CD4-positive, alpha-beta T cell (primary cell): ENCODE data around the gene STX4. TPM values are rescaled to one million over a fixed set of nuclear protein-coding genes. Genes with fewer than 3 reads are reported as not detected.

ENCODE experiments used
- ATAC-seq: fragments of 200-7000 bp; cut with Tn5 transposase; one replicate; pipeline ENCODE4 v1.10.0; 2022; ENCODE audit warnings: mild to moderate bottlenecking; ENCODE audit not compliant: poor library complexity
- CTCF ChIA-PET: fragments of 350-600 bp; sonication (Branson Sonifier 250); formaldehyde crosslinking; loops from one replicate; lab custom pipeline; 2021; ENCODE audit warnings: antibody characterized with exemption, inconsistent platforms; lab: Charles Lee
- POLR2A ChIA-PET: fragments of 350-600 bp; sonication (Branson Sonifier 250); formaldehyde crosslinking; loops from one replicate; lab custom pipeline; 2021; ENCODE audit warnings: antibody characterized with exemption, inconsistent platforms; lab: Charles Lee
- DNase-seq, 14 experiments: peaks; one replicate each; pipeline ENCODE4 v3.0.0-alpha.2; 2013 to 2020; ENCODE audit warnings: mixed read lengths in 2 of 14
- H3K27ac ChIP-seq, 2 donors: one replicate each; pipeline versions ENCODE4 v1.5.1 to v1.7.0; 2013; ENCODE audit warnings: low read length in 2 of 2, low read depth in 1 of 2, mild to moderate bottlenecking in 1 of 2
- H3K27me3 ChIP-seq, 2 experiments: 1 replicate in 1 of 2; 2 replicates in 1 of 2; pipeline versions ENCODE4 v1.6.1 to v1.7.0; 2013; ENCODE audit warnings: low read length in 2 of 2, control low read depth in 1 of 2, mild to moderate bottlenecking in 1 of 2, moderate library complexity in 1 of 2; ENCODE audit not compliant: insufficient read depth in 2 of 2, control insufficient read depth in 1 of 2
- H3K36me3 ChIP-seq: one replicate; pipeline ENCODE4 v1.6.1; 2013; ENCODE audit warnings: low read length, control low read depth; ENCODE audit not compliant: insufficient read depth
- H3K4me1 ChIP-seq: one replicate; pipeline ENCODE4 v1.6.1; 2013; ENCODE audit warnings: low read length, control low read depth; ENCODE audit not compliant: insufficient read depth
- H3K4me3 ChIP-seq: one replicate; pipeline ENCODE4 v1.5.1; 2013; ENCODE audit warnings: mild to moderate bottlenecking, low read length, moderate library complexity
- H3K9me3 ChIP-seq, 2 experiments: 1 replicate in 1 of 2; 2 replicates in 1 of 2; pipeline versions ENCODE4 v1.6.1 to v1.7.0; 2013; ENCODE audit warnings: low read length in 2 of 2, mild to moderate bottlenecking in 2 of 2, control low read depth in 1 of 2, moderate library complexity in 1 of 2; ENCODE audit not compliant: control insufficient read depth in 1 of 2, insufficient read depth in 1 of 2
- H3K27ac Mint-ChIP-seq: one replicate; pipeline ENCODE4 v1.8.0; 2020; ENCODE audit warnings: mixed read lengths
- H3K27me3 Mint-ChIP-seq: one replicate; pipeline ENCODE4 v1.8.0; 2021; ENCODE audit warnings: mixed read lengths
- H3K36me3 Mint-ChIP-seq: one replicate; pipeline ENCODE4 v1.8.0; 2021; ENCODE audit warnings: low read depth, mixed read lengths
- H3K4me1 Mint-ChIP-seq: one replicate; pipeline ENCODE4 v1.8.0; 2021; ENCODE audit warnings: low read depth, mixed read lengths
- H3K4me3 Mint-ChIP-seq: one replicate; pipeline ENCODE4 v1.8.0; 2020; ENCODE audit warnings: mild to moderate bottlenecking, mixed read lengths
- H3K9me3 Mint-ChIP-seq: one replicate; pipeline ENCODE4 v1.8.0; 2020; ENCODE audit warnings: mixed read lengths
- intact Hi-C, 2 experiments: fragments of 100-400 bp; cut with DNase I in 1 of 2; cut with micrococcal nuclease in 1 of 2; formaldehyde crosslinking; loops; one replicate each; pipeline versions ENCODE4 v1.15.1 to v1.9.0; 2023 to 2025; cut with DNase I, micrococcal nuclease
- total RNA-seq, 174 experiments: library from RNA in 2 of 174; stranded (reverse) in 2 of 174; gene quantifications; one replicate each; pipeline ENCODE4 v1.2.3 and lab custom pipeline; 2021 to 2026
- TF ChIP-seq, protein P1 (sequence below): fragments of 200-600 bp; IDR thresholded peaks from one replicate; pipeline ENCODE4 v1.8.0; 2022; ENCODE audit warnings: antibody characterized with exemption, mild to moderate bottlenecking

The STX4 gene
- total RNA-seq, 2 experiments from 2014 or later, result 54.1 to 55.2 TPM

DNA sequence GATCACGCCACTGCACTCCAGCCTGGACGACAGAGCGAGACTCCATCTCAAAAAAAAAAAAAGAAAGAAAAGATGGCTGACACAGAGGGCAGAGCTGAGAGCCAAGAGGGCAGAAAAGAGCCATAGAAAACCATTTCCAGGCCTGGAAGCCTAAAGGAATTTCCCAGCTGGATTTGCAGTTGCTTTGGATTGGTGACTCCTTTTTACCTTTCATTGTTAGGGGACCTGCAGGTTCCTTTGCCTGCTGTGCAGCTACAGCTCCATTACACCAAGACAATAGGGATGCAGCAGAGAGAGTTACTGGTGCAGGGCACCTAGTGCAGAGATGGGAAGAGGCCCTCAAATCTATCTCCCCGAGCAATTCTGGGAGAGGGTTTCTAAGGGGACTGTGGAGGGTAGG is 22.3 kb downstream of the STX4 start:
- no peak overlapping the region for H3K27ac ChIP-seq
- no peak overlapping the region for H3K27ac Mint-ChIP-seq
- H3K4me3 Mint-ChIP-seq, result no peak overlapping the region
- H3K27me3 Mint-ChIP-seq, result no peaks in the 10 kb centered on the region
- intact Hi-C loops, result no loop called here
- no peaks in the 10 kb centered on the region for H3K27me3 ChIP-seq
- H3K9me3 Mint-ChIP-seq, result no peaks in the 10 kb centered on the region
- H3K9me3 ChIP-seq, result no peaks in the 10 kb centered on the region
- TF ChIP-seq, protein P1, sequence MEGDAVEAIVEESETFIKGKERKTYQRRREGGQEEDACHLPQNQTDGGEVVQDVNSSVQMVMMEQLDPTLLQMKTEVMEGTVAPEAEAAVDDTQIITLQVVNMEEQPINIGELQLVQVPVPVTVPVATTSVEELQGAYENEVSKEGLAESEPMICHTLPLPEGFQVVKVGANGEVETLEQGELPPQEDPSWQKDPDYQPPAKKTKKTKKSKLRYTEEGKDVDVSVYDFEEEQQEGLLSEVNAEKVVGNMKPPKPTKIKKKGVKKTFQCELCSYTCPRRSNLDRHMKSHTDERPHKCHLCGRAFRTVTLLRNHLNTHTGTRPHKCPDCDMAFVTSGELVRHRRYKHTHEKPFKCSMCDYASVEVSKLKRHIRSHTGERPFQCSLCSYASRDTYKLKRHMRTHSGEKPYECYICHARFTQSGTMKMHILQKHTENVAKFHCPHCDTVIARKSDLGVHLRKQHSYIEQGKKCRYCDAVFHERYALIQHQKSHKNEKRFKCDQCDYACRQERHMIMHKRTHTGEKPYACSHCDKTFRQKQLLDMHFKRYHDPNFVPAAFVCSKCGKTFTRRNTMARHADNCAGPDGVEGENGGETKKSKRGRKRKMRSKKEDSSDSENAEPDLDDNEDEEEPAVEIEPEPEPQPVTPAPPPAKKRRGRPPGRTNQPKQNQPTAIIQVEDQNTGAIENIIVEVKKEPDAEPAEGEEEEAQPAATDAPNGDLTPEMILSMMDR, result no peak
- CTCF ChIA-PET, result no interaction called here
- H3K4me1 ChIP-seq, result no peaks in the 10 kb centered on the region
- ATAC-seq, result no peak
- H3K36me3 ChIP-seq, result peaks cover 5% of the 10 kb centered on the region
- H3K4me3 ChIP-seq, result no peak overlapping the region
- peaks cover 11% of the 10 kb centered on the region for H3K36me3 Mint-ChIP-seq
- POLR2A ChIA-PET, result no interaction called here
- no peak for DNase-seq
- no peaks in the 10 kb centered on the region for H3K4me1 Mint-ChIP-seq

DNA sequence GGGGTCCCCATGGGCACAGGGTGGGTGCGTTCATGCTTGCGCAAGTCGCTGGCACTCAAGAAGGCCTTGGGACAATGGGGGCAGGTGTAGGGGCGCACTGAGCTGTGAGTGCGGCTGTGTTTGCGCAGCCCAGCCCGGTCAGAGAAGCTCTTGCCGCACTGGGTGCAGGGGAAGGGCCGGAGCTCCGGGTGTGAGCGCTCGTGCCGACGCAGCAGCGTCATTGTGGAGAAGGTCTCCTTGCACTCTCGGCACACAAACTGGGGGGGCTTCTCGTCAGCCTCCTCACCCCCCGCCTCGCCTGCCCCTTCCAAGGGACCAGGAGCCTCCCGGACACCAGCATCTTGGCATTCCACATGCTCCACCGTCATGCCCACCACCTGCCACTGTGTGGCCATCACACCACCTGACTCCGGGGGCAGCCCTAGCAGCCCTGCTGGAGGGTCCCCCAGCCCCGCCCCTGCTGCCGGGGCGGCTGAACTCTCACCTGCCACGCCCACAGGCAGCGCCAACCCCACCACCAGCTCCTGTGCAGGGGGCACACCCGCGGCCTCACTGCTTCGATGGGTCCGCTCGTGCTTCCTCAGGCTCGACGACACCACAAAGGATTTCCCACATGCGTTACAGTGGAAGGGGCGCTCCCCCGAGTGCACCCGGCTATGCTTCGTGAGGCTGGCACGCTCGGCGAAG is 27.9 kb downstream of the STX4 start:
- H3K9me3 Mint-ChIP-seq, result no peaks in the 10 kb centered on the region
- TF ChIP-seq, protein P1, result no peak
- Histone ChIP-seq H3K36me3 (peaks cover 17% of the 10 kb centered on the region), H3K4me3 (no peak overlapping the region), H3K9me3 (no peaks in the 10 kb centered on the region), H3K27ac (no peak overlapping the region), H3K4me1 (peaks cover 53% of the 10 kb centered on the region), H3K27me3 (no peaks in the 10 kb centered on the region)
- CTCF ChIA-PET, result no interaction called here
- ATAC-seq (no peak), DNase-seq (peak in 1 of 14 experiments; percentile 14)
- intact Hi-C loops, result no loop called here
- POLR2A ChIA-PET, result no interaction called here
- peaks cover 31% of the 10 kb centered on the region for H3K4me1 Mint-ChIP-seq
- H3K27ac Mint-ChIP-seq, result no peak overlapping the region
- H3K4me3 Mint-ChIP-seq, result no peak overlapping the region
- H3K27me3 Mint-ChIP-seq, result no peaks in the 10 kb centered on the region
- peaks cover 36% of the 10 kb centered on the region for H3K36me3 Mint-ChIP-seq

DNA sequence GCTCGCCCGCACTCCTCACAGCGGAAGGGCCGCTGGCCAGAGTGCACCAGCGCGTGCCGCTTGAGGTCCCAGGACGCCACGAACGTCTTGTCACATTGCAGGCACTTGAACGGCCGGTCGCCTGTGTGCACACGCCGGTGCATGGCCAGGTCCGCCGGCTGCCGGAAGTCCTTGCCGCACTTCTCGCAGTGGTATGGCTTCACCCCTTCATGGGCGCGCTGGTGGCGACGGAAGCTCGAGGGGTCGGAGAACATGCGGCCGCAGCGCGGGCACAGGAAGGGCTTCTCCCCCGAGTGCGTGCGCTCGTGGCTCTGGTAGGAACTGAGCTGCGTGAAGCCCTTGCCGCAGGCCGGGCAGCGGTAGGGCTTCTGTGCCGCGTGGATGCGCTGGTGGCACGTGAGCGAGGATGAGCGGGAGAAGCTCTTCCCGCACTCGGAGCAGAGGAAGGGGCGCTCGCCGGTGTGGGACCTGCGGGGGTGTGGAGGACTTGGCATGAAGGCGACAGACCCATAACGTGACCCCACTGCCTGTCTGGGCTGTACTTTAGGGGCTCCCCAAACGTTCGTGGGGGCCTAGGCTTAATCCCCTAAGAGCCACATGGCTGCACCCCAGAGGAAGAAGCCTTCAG is 28.6 kb downstream of the STX4 start:
- Histone ChIP-seq H3K27me3 (no peaks in the 10 kb centered on the region), H3K4me1 (peaks cover 53% of the 10 kb centered on the region), H3K4me3 (no peak overlapping the region), H3K36me3 (peaks cover 17% of the 10 kb centered on the region), H3K9me3 (no peaks in the 10 kb centered on the region), H3K27ac (no peak overlapping the region)
- Mint-ChIP-seq H3K4me3 (no peak overlapping the region), H3K27me3 (no peaks in the 10 kb centered on the region), H3K36me3 (peaks cover 36% of the 10 kb centered on the region), H3K9me3 (no peaks in the 10 kb centered on the region), H3K4me1 (peaks cover 37% of the 10 kb centered on the region), H3K27ac (no peak overlapping the region)
- POLR2A ChIA-PET, result no interaction called here
- no peak for ATAC-seq
- TF ChIP-seq, protein P1, result no peak
- peak in 1 of 14 experiments; percentile 17 for DNase-seq
- intact Hi-C loops, result no loop called here
- CTCF ChIA-PET, result interaction anchor here (0.7 kb wide), 1 partner anchor 217 kb away, joined by 3 read pairs; no protein-coding TSS in a partner anchor
